Stimulated activated CD8-positive, alpha-beta memory T cell treated with anti-CD3 and anti-CD28 coated beads, Interleukin-7, amount 100 ng/mL, for 48 hours (primary cell): ENCODE data around the gene TCF15.

ENCODE experiments used
- DNase-seq, 2 donors: peaks; one replicate each; pipeline ENCODE4 v3.0.0-alpha.2; 2020; ENCODE audit warnings: low read depth in 1 of 2; ENCODE audit errors: extremely low read depth in 1 of 2

The TCF15 gene

DNA sequence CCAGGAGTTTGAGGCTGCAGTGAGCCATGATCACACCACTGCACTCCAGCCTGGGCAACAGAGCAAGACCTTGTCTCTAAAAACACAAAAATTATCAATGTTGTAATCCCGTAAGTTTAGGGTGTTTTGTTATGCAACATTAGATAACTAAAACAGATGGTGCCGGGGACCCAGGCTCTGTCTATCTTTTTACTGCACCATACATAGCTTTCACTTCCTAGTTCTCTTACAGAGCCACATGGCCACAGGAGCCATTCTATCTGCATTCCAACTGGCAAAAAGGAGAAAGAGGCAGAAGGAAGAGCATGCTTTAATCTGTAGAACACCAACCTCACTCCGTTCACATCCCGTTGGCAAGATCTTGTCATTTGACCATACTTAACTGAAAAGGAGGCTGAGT is 5.4 kb upstream of the TCF15 start:
- no peak for DNase-seq

DNA sequence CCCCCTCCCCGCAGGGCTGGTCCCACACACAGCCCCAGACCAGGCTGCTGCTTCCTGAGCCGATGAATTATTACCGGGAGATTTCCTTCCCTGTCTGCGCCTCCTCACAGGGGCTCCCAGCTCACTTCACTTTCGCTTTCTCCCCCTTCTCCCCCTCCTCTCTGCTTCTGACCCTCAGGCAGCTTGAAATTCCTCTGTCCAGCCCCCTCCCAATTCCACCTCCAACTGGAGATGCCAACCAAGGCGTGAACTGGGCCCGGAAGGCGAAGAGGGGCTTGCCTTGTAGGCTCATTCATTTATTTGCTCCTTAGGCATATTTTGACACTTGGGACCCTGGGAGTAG is 1.7 kb upstream of the TCF15 start:
- no peak for DNase-seq

DNA sequence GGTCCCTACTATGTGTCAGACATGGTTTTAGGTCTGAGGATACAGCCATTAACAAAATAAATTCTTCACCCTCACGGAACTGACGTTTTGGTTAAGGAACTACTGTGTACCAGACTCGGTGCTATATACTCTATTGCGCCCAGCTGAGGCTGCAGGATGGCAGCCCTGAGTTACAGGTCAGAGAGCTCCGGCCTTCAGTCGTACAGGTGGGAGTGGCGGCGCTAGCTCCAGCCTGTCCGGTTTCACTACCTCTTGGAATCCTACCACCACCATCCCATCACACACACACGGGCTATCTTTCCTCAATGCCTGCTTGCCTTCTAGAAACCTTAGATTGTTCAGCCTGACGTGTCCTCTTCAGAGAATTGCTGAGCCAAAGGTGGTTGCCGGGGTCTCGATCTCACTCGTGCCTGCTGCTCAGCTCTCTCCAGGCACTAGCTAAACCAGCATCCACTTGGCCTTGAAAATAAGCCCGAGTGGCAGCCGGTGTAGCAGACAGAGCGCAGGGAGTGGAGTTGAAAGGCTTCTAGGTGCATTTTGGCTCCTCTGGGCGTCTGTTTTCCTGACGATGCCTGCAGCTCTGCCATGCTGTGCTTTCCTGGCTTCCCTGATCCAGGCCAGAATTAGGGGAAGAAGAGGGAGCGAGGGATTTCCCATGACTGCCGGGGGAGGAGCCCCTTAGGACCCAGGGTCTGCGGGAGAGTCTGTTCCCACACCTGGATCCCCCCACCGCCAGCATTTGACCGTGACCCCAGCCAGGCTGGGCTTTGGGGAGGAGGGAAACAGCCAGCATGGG is 1.1 kb upstream of the TCF15 start:
- no peak for DNase-seq

DNA sequence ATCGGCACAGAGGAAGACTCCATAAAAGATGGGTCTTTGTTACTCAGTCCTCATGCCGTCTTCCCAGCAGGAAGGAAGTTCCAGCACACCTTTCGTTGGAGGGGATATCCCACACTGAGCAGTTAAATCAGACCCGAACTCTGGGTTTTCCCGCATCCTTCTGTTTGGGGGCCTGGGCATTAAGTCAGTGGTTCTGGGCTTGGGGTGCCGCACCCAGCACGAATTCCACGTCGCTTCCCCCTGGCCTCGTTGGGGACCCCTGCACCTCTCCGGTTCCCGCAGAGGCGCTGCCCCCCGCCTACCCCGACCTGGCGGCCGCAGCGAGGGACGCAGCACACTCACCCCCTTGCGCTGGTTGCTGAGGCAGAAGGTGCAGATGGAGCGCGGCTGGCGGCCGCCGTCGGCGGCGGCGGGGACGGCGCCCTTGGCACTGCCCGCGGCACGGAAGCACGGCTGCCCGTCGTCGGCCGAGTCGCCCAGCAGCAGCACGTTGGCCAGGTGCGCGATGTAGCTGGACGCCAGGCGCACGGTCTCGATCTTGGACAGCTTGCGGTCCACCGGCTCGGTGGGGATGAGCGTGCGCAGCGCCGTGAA is 641 bp downstream of the TCF15 start:
- DNase-seq = no peak

DNA sequence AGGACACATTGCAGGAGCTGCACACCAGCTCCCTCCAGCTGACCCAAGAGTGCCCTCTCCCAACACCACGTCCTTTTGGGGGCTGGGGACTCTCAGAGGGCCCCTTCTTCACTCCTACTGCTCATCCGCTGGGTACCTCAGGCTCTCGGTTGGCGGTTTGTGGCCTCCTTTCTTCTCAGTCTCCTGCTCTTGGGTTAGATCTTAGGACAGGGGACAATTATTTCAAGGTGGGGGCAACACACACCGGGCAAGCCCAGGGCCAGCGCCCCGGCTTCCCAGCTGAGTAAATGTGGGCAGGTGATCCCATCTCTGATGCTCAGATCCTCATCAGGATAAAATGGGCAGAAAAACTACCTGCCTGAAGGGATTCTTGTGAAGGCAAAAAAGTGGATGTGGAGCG is 1.1 kb downstream of the TCF15 start:
- DNase-seq = no peak

DNA sequence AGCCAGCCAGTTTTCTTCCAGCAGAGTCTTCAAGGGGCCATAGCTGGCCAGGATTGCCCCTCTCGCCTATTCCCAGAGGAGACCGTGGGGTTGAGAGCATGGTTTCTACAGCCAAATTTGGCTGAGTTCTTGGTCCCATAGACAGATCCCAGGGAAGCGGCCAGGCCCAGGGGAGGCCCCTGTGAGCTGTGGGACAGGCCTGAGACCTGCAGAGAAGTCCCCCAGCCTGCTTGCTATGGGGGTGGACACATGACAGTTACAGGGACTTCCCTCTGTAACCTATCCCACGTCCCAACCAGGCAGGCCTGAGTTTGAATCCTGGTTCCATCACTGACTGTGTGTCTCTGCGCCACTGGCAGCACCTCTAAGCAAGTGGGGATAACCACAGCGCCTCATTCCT is 2.6 kb downstream of the TCF15 start:
- no peak for DNase-seq

DNA sequence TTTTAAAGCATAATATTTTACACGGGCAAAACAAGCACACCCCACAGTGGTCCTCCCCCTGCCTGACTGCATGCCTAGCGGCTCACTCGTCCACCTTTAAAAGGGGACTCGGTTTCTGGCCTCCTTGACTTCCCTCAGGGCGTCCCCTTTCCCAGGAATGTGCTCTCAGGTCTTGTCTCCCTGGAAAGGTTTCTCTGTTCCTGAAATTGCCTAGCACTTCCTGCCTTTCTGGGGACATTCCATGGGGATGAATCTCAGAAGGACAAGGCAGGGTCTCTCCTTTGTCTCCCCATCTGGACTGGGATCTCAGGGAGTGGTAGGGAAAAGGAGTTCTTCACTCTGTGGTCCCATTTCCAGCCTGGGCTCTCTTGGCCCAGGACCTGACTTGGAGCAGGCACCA is 4.9 kb downstream of the TCF15 start:
- no peak for DNase-seq

DNA sequence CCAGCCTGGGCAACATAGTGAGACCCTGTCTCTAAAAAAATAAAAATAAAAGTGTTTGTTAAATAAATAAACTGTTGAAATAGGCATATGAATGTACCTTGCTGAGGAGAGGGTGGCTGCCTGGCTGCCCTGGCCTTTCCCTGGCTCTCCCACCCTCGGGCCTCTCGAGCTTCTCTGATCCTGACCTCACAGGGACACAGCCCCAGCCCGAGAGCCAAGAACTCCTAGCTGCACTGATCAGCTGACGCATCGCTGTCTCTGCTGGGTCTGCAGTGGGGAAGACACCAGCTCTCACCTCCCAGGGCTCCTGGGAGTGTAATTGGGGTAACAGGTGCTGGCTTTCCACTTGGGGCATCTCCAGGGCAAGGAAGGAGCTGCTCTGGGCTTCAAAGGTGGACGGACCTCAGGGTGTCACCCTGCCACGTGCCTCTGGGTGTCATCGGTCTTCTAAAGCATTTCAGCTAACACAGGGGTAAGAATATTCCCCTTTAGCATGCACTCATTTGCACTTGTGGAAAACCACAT is 6.9 kb downstream of the TCF15 start:
- DNase-seq = no peak

DNA sequence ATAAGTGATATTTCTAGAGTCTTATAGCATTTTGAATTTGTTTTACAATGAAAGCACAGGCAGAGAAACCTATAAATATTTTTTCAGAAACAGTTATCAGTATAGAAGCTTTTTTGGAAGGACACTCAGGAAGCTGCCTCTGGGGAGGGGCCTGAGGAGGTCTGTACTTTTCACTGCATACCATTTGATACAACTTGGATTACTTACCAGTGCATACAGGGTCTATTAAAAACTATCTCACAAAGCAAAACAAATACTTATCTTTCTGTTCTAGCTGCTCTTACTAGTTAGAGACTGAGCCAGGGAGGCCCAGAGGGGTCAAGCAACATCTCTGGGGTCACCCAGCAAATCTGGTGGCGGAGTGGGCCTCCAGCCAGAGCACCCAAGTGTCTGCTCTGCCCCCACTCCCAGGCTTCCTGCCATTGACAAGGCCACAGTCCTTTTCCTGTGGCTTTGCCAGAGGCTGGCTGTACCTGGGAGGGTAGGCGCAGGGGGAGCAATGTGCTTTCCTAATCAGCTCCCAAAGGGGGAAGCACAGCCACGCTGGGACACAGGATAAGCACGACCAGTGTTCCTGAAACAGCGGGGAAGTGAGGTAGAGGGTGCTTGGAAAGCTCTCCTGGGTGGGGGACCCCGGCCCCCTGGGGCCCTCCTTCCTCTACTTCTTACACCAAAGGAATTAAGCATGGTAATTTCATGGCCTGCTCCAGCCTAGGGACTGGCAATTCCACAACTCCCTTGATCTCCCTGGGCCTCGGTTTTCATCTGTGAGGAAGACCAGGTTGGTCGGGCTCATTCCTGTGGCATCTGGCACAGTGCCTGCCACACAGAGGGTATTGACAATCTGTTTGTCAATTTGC is 7.8 kb downstream of the TCF15 start:
- DNase-seq = no peak

DNA sequence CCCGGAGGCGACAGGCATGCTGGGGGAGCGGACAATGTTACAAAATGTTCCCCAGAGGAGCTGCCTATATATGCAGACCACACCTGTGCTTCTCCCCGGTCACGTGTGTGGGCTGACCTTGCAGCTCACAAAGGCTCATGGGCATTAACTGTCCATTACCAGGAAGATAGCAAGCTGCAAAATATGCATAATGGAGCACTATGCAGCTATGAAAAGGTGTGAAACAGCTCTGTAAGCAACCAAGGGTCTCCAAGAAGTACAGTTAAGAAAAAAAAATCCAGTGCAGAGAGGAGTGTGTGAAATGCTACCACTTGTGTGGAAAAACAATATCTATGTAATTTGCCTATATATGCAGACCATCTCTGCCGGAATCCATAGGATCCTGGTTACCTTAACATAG is 9.4 kb downstream of the TCF15 start:
- no peak for DNase-seq

DNA sequence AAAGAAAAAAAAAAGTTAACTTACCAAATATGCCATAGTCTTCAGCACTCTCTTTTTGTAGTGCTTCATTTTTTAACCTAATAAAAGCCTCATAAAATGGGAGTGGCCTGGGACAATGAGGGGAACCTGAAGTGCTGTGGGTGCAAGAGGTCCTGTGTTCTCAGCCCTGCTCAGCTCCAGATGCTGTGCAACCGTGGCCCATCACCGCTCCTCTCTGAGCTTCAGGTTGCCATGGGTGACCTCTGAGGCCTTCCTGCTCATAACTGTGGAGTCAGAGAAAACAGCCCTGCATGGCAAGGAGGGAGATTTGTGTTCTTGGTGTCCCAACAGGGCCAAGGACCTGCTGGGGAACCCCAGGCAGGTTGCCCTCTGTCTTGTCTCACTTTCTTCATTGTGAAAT is 10.0 kb downstream of the TCF15 start:
- no peak for DNase-seq

DNA sequence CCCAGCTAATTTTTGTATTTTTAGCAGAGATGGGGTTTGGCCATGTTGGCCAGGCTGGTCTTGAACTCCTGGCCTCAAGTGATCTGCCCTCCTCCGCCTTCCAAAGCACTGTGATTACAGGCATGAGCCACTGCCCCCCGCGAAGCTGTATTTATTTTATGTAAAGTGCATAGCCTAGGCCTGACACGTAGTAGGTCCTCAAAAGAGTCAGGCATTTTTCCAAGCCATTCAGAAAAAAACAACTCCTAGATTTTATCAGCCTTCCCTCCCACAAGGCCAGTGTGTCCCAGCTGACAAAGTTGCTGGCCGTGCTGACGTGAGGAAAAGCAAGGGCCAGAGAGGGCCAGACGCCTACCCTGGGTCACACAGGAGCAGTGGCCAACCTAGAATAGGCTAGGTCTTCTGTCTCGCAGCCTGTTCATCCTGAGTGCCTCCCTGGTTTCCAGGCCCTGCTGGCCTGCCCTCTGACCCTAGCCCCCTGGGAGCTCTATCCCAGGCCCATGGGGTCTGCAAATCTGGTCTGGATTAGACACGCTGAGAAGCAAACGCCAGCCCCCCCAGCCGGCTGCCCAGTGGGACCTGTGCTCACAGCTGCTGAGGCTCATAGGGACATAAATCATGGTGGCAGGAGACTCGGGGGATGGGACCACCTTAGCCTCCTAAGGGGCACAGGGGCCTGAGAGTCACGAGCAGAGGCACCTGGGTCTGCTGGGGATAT is 11.8 kb downstream of the TCF15 start:
- no peak for DNase-seq

DNA sequence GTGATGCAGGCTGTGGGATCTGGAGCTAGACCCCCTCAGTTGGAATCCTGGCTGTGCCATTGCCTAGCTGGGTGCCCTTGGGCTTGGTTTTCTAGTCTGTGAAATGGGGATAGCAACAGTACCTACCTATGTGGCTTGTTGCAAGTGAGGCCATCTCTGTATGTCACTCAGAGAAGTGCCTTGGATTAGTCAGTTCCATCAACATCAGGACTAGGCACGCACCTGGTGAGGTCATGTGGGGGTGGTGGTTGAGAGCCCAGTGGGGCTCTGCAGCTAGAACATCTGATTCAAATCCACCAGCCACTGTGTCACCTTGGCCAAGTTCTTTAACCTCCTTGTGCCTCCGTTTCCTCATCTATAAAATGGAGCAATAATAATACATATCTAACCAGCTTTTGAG is 12.5 kb downstream of the TCF15 start:
- DNase-seq = no peak

DNA sequence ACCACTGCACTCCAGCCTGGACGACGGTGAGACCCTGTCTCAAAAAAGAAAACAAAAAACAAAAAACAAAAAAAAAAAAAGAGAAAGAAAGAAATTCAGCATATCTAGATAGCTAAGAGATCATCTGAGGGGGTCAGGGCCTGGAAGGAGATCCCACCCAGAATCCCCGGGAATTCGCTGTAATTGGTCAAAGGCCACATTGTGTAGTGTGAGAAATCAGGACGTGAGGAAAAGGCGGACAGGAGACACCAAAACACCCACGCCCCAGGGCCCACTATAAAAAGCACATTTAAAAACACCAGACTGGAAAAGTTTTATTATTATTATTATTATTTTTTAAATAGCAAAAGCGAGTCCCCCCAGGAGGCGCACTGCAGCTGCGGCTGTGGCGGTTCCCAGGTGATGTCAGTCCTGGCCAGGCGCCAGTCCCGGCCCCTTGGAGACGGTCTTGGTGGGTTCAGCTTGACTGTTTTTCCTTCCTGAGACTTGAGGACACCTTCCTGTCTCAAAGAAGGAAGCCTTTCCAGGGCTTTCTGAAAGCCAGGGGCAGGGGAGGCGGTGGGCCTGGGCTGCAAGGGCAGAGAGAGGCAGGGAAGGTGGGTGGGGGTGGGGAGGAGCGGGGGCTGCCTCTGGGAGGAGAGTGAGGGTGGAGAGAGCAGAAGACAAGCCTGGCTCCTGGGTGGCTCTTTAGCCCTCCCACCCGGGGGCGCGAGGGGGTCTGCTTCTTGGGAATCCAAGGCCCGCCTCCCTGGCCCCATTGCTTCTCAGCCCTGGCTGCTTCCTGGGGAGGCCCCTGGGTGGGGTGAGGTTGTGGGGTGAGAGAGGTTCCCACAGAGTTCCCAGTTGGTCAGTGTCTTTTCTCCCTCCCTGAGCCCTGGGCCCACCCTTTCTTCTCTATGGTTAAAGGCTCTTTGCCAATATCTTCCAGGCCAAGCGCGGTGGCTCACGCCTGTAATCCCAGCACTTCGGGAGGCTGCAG is 14.5 kb downstream of the TCF15 start:
- DNase-seq = no peak

DNA sequence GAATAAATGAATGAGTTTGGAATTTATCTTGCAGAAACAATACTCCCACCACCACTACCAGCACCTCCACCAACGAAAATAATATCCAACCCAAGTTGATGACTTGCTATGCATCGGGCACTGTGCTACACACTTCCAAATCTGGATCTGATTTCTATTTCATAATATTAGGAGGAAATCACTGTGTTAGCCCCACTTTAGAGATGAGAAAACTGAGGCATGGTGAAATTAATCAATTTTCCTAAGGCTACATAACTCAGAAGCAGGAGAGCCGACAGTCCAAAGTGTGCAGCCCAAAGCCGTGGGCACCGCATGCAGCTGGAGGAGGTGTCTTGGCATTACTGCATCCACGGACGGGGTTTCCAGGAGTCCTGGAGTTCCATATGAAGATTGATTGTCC is 17.6 kb downstream of the TCF15 start:
- no peak for DNase-seq

DNA sequence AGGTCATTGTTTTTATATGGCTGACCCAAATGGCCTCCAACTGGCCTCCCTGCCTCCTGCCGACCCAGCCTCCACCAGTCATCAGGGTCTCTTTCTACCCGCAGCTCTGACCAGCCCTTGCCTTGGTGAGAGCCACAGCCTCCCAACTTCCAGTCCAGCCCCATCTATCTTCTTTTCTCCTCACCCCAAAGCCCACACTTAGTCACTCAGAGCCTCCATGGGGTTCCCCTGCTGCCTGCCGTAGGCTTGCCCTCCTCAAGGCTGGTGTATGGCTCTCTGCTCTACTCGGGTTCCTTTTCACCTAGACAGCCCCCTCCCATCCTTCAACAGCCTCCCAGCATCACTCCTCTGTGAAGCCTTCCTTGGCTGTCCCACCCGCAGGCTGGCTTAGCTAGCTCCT is 18.2 kb downstream of the TCF15 start:
- no peak for DNase-seq

DNA sequence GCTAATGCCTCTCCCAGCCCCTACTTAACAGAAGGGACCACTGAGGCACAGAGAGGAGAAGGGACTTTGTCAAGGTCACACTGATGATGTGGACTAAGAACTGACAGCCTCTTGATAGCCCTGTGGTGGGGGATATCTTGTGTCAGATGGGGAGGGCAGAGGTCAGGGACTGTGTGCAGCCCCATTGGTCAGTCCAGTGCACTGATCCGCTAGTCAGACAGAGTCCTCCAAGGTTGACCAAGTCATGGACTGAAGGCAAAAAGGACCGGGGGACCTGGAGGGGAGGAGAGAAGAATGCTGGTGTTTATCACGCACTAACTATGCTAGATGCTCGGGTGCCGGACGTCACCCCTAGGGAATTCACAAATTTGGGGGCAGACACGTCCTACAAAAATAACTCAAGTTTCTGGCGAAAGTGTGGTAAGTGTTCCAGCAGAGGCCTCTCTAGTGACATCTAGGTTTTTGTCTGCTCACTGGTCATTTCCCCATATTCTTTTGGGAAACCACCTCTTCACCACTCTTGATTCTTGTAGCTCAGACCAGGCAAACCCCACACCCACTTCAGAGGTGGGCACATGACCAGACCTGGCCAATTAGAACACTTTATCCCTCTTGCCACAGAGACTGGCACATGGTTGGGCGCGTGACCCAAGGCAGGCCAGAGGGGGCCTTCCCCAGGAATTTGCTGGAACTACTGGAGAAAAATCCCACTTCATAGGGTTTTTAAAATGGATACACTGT is 21.0 kb downstream of the TCF15 start:
- no peak for DNase-seq

DNA sequence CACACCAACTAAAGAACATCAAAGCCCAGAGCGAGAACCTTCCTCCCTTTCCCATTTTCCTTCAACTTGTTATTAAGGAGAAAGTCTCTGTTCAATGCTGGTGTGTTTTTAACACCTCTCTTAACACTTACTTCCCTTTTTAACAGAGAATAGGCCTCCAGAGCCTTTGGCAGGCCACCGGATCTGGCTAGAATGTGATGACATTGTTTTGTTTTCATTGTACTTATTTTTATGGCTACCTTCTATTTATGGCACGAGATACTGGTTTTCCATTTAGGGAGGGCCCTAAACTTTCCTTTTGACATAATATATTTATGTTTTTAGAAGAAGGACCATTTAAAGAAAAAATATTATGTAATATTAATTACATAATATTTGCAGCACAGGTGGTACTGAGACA is 21.6 kb downstream of the TCF15 start:
- DNase-seq = no peak

DNA sequence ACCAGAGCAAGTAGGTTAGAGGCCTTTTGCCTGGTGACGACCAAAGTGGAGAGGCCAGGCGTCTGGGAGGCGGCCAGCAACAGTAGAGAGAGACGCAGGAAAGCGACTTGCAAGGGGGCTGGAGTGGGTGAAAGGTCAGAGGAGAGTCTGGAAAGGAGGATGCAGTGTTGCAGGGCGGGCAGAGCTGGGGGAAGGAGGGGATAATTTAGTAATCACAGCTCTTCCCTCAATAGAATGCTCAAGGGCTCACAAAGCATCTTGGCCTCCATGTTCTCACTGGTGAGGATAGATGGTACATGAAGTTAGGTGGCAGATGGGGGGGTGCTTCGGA is 25.2 kb downstream of the TCF15 start:
- DNase-seq = no peak
